ENCODE measurements around the gene EGFL7.

- TF ChIP-seq EGR1 (IDR thresholded peaks at IDR 0.05; ENCODE audit: low read depth in 2 of 2): no peak
- no peak for TF ChIP-seq CTCF (IDR thresholded peaks at IDR 0.05; ENCODE audit: low read depth, low read length, missing input control)
- TF ChIP-seq REST (IDR thresholded peaks at IDR 0.05): no peak
- TF ChIP-seq SP1 (IDR thresholded peaks at IDR 0.05): no peak
- TF ChIP-seq, protein P1, sequence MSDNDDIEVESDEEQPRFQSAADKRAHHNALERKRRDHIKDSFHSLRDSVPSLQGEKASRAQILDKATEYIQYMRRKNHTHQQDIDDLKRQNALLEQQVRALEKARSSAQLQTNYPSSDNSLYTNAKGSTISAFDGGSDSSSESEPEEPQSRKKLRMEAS (IDR thresholded peaks at IDR 0.05): no peak
- TF ChIP-seq, protein P2, sequence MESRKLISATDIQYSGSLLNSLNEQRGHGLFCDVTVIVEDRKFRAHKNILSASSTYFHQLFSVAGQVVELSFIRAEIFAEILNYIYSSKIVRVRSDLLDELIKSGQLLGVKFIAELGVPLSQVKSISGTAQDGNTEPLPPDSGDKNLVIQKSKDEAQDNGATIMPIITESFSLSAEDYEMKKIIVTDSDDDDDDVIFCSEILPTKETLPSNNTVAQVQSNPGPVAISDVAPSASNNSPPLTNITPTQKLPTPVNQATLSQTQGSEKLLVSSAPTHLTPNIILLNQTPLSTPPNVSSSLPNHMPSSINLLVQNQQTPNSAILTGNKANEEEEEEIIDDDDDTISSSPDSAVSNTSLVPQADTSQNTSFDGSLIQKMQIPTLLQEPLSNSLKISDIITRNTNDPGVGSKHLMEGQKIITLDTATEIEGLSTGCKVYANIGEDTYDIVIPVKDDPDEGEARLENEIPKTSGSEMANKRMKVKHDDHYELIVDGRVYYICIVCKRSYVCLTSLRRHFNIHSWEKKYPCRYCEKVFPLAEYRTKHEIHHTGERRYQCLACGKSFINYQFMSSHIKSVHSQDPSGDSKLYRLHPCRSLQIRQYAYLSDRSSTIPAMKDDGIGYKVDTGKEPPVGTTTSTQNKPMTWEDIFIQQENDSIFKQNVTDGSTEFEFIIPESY (IDR thresholded peaks at IDR 0.05): no peak
- no peak for TF ChIP-seq JUND (IDR thresholded peaks at IDR 0.05)
- no peak for TF ChIP-seq NR2F2 (IDR thresholded peaks at IDR 0.05)
- no peak for TF ChIP-seq YY1 (IDR thresholded peaks at IDR 0.05)
These were observed 33.8 kb downstream of the EGFL7 start for GRCh38 chr9:136696502-136696901.
